Endothelial cell of hepatic sinusoid (primary cell): ENCODE measurements around the gene ZNF746.
"Not testable (repeated sequence)": the region's sequence is repeated elsewhere in the genome, so short reads cannot be mapped to it uniquely, and the experiment has no call there.

Source experiments
- in situ Hi-C: cut with HindIII; loops from 2 replicates; pipeline ENCODE4 v1.10.0; 2017; ENCODE audit warnings: low sequenced_read_pairs

The ZNF746 gene

GRCh38 chr7:149459540-149460452 is 37.8 kb downstream of the ZNF746 start:
- in situ Hi-C loops, result no loop called here

GRCh38 chr7:149459201-149459539 is 38.4 kb downstream of the ZNF746 start:
- in situ Hi-C loops, result no loop called here

- in situ Hi-C loops, result no loop called here
Measured at GRCh38 chr7:149458235-149458634, 39.4 kb downstream of the ZNF746 start.

GRCh38 chr7:149457766-149458165 is 39.8 kb downstream of the ZNF746 start:
- in situ Hi-C loops, result no loop called here

GRCh38 chr7:149456506-149457421 is 40.8 kb downstream of the ZNF746 start:
- in situ Hi-C loops, result no loop called here

GRCh38 chr7:149455175-149455950 is 42.2 kb downstream of the ZNF746 start:
- in situ Hi-C loops, result no loop called here

GRCh38 chr7:149454750-149455149 is 42.9 kb downstream of the ZNF746 start:
- in situ Hi-C loops, result no loop called here

GRCh38 chr7:149454006-149454405 is 43.6 kb downstream of the ZNF746 start:
- in situ Hi-C loops, result no loop called here

GRCh38 chr7:149450821-149451220 is 46.8 kb downstream of the ZNF746 start:
- in situ Hi-C loops, result no loop called here

GRCh38 chr7:149449897-149450296 is 47.7 kb downstream of the ZNF746 start:
- in situ Hi-C loops, result no loop called here

GRCh38 chr7:149448961-149449360 is 48.6 kb downstream of the ZNF746 start:
- in situ Hi-C loops, result no loop called here

GRCh38 chr7:149446026-149446425 is 51.6 kb downstream of the ZNF746 start:
- in situ Hi-C loops, result not testable (repeated sequence)

GRCh38 chr7:149444287-149444686 is 53.3 kb downstream of the ZNF746 start:
- in situ Hi-C loops, result no loop called here

GRCh38 chr7:149443523-149443922 is 54.1 kb downstream of the ZNF746 start:
- in situ Hi-C loops, result no loop called here

GRCh38 chr7:149442924-149443323 is 54.7 kb downstream of the ZNF746 start:
- in situ Hi-C loops, result no loop called here

- in situ Hi-C loops, result no loop called here
Measured at GRCh38 chr7:149440222-149440621, 57.4 kb downstream of the ZNF746 start.

- in situ Hi-C loops, result no loop called here
Measured at GRCh38 chr7:149436358-149436757, 61.3 kb downstream of the ZNF746 start.

- in situ Hi-C loops, result no loop called here
Measured at GRCh38 chr7:149433124-149433523, 64.5 kb downstream of the ZNF746 start.

GRCh38 chr7:149432121-149432691 is 65.4 kb downstream of the ZNF746 start:
- in situ Hi-C loops, result no loop called here

- in situ Hi-C loops, result no loop called here
Measured at GRCh38 chr7:149431486-149432120, 66.0 kb downstream of the ZNF746 start.
